HepG2 (cell line): Measurements from ENCODE around the gene RAB43. TPM values are rescaled to one million over a fixed set of nuclear protein-coding genes. Genes with fewer than 3 reads are reported as not detected.

Source experiments
- ATAC-seq: fragments of 200-7000 bp; cut with Tn5 transposase; 3 replicates; pipeline ENCODE4 v1.9.1; 2020; ENCODE audit warnings: mild to moderate bottlenecking, moderate library complexity
- BruUV-seq: library from RNA; stranded (reverse); fragments of 400-500 nt; replicated peaks from 2 replicates; lab custom pipeline; 2021; lab: Mats Ljungman, UMichigan
- CTCF ChIA-PET: fragments of 300-600 bp; formaldehyde crosslinking; extraction: SDS; loops from one replicate; lab custom pipeline; 2021; ENCODE audit warnings: low total read pairs, inconsistent platforms, low intra/inter-chr PET ratio; lab: Yijun Ruan, JAX
- POLR2A ChIA-PET: fragments of 350-600 bp; sonication (Branson Sonifier 250); formaldehyde crosslinking; loops from one replicate; lab custom pipeline; 2020; ENCODE audit warnings: antibody characterized with exemption, inconsistent platforms; lab: Yijun Ruan, JAX
- DNase-seq: peaks from one replicate; pipeline ENCODE4 v3.0.0-alpha.2; 2015; ENCODE audit warnings: low spot score
- FAIRE-seq: peaks from 3 replicates; lab custom pipeline; 2011; peaks lifted over from hg19 to GRCh38; lab: Jason Lieb, UNC
- H2AFZ ChIP-seq: one replicate; pipeline ENCODE4 v1.6.1; 2011; ENCODE audit warnings: low read length, inconsistent platforms
- H3K27ac ChIP-seq: fragments of 300-600 bp; 3 replicates; pipeline ENCODE4 v1.8.0; 2011; ENCODE audit warnings: mixed run types, mild to moderate bottlenecking, mixed read lengths, low read length, inconsistent platforms; ENCODE audit not compliant: insufficient read depth; ENCODE audit errors: extremely low read length
- H3K27me3 ChIP-seq, 2 experiments: fragments of 200-600 bp in 1 of 2; 2 replicates in 1 of 2; 3 replicates in 1 of 2; pipeline versions ENCODE4 v1.6.0 to v1.8.0; 2011; ENCODE audit warnings: low read length in 2 of 2, mild to moderate bottlenecking in 2 of 2, moderate library complexity in 2 of 2, inconsistent platforms in 1 of 2; ENCODE audit not compliant: insufficient read depth in 2 of 2, control insufficient read depth in 1 of 2
- H3K36me3 ChIP-seq, 2 experiments: fragments of 200-600 bp in 1 of 2; replicated peaks in 1 of 2; 2 replicates in 1 of 2; 3 replicates in 1 of 2; pipeline versions ENCODE4 v1.5.1 to v1.8.0; 2011; ENCODE audit warnings: low read length in 2 of 2, inconsistent platforms in 1 of 2; ENCODE audit not compliant: insufficient read depth in 2 of 2, control insufficient read depth in 1 of 2
- H3K4me1 ChIP-seq: 2 replicates; pipeline ENCODE4 v1.5.1; 2012; ENCODE audit warnings: low read length, inconsistent platforms; ENCODE audit not compliant: insufficient read depth
- H3K4me2 ChIP-seq: 2 replicates; pipeline ENCODE4 v1.6.0; 2011; ENCODE audit warnings: low read depth, low read length, inconsistent platforms
- H3K4me3 ChIP-seq, 3 experiments: fragments of 200-600 bp in 1 of 3; sonication (generic), shearing (Covaris generic) in 1 of 3; replicated peaks in 1 of 3; 2 replicates each; pipeline ENCODE4 v1.5.1; 2011 to 2016; ENCODE audit warnings: low read length in 3 of 3, inconsistent platforms in 2 of 3, low read depth in 2 of 3, mild to moderate bottlenecking in 2 of 3, control low read depth in 1 of 3, mixed read lengths in 1 of 3; ENCODE audit not compliant: insufficient read depth in 1 of 3
- H3K79me2 ChIP-seq: one replicate; pipeline ENCODE4 v1.6.1; 2011; ENCODE audit warnings: low read length, inconsistent platforms; ENCODE audit not compliant: insufficient read depth
- H3K9ac ChIP-seq: 2 replicates; pipeline ENCODE4 v1.6.0; 2011; ENCODE audit warnings: mild to moderate bottlenecking, low read depth, low read length, inconsistent platforms; ENCODE audit not compliant: insufficient read depth
- H3K9me3 ChIP-seq: 2 replicates; pipeline ENCODE4 v1.5.1; 2012; ENCODE audit warnings: mild to moderate bottlenecking, low read length
- H4K20me1 ChIP-seq: 2 replicates; pipeline ENCODE4 v1.6.0; 2011; ENCODE audit warnings: inconsistent platforms, mild to moderate bottlenecking, low read length, moderate library complexity; ENCODE audit not compliant: insufficient read depth
- GABPB1 ChIP-seq: IDR thresholded peaks from 2 replicates; pipeline ENCODE4 v1.6.1; 2016; ENCODE audit warnings: mild to moderate bottlenecking, missing genetic modification reagents, moderate library complexity, missing compliant biosample characterization
- HNRNPUL1 ChIP-seq: fragments of 200-400 bp; formaldehyde crosslinking; IDR thresholded peaks from 2 replicates; pipeline ENCODE4 v1.6.1; 2017; ENCODE audit warnings: low read depth, mild to moderate bottlenecking, low read length, moderate library complexity
- MED1 ChIP-seq: sonication (generic); formaldehyde crosslinking; IDR thresholded peaks from 2 replicates; pipeline ENCODE4 v1.4.0; 2020; ENCODE audit warnings: missing genetic modification reagents
- MEIS1 ChIP-seq: sonication (generic); formaldehyde crosslinking; IDR thresholded peaks from 2 replicates; pipeline ENCODE4 v1.9.0; 2021; ENCODE audit warnings: mild to moderate bottlenecking, missing genetic modification reagents, moderate library complexity, borderline replicate concordance
- MTA3 ChIP-seq: sonication (generic); formaldehyde crosslinking; IDR thresholded peaks from 2 replicates; pipeline ENCODE4 v1.4.0; 2020; ENCODE audit warnings: missing genetic modification reagents
- PRDM15 ChIP-seq: sonication (generic); formaldehyde crosslinking; IDR thresholded peaks from 2 replicates; pipeline ENCODE4 v1.4.0; 2020; ENCODE audit warnings: missing genetic modification reagents
- PRDM4 ChIP-seq: sonication (generic); formaldehyde crosslinking; IDR thresholded peaks from 2 replicates; pipeline ENCODE4 v1.9.0; 2021; ENCODE audit warnings: missing genetic modification reagents, borderline replicate concordance
- RBM22 ChIP-seq: fragments of 200-400 bp; formaldehyde crosslinking; optimal IDR thresholded peaks from 2 replicates; pipeline ENCODE3; 2017; ENCODE audit warnings: mild to moderate bottlenecking, low read length, moderate library complexity
- SMYD3 ChIP-seq: sonication (generic); formaldehyde crosslinking; IDR thresholded peaks from 2 replicates; pipeline ENCODE4 v1.8.1; 2023; ENCODE audit warnings: mild to moderate bottlenecking, missing genetic modification reagents
- SP1 ChIP-seq, 2 experiments: fragments of 450-650 bp in 1 of 2; sonication (generic) in 1 of 2; formaldehyde crosslinking in 1 of 2; IDR thresholded peaks; 2 replicates each; pipeline versions ENCODE4 v1.4.0 to v1.6.1; 2016 to 2020; ENCODE audit warnings: missing genetic modification reagents in 1 of 2
- ZBTB20 ChIP-seq: sonication (generic); formaldehyde crosslinking; IDR thresholded peaks from 2 replicates; pipeline ENCODE4 v1.8.1; 2023; ENCODE audit warnings: missing genetic modification reagents, low read depth, mild to moderate bottlenecking, borderline replicate concordance
- ZFY ChIP-seq: sonication (generic); formaldehyde crosslinking; IDR thresholded peaks from 2 replicates; pipeline ENCODE4 v1.4.0; 2020; ENCODE audit warnings: missing genetic modification reagents
- ZNF138 ChIP-seq: sonication (generic); formaldehyde crosslinking; IDR thresholded peaks from 2 replicates; pipeline ENCODE4 v1.5.0; 2020; ENCODE audit warnings: mild to moderate bottlenecking, low read depth, missing genetic modification reagents
- ZNF672 ChIP-seq: sonication (generic); formaldehyde crosslinking; IDR thresholded peaks from 2 replicates; pipeline ENCODE4 v1.8.1; 2022; ENCODE audit warnings: missing genetic modification reagents
- ZSCAN25 ChIP-seq: sonication (generic); formaldehyde crosslinking; IDR thresholded peaks from 2 replicates; pipeline ENCODE4 v1.8.0; 2022; ENCODE audit warnings: mild to moderate bottlenecking, missing genetic modification reagents
- WGBS: methylation state at CpG from one replicate; pipeline ENCODE4 v1.1.6; 2017; ENCODE audit warnings: low lambda C conversion rate; 5-methylcytosine and 5-hydroxymethylcytosine counted together
- in situ Hi-C: cut with HindIII; loops from 2 replicates; pipeline ENCODE4 v1.10.0; 2017; ENCODE audit warnings: low pct_unique_long_range_greater_than_20kb; ENCODE audit not compliant: extremely low pct_ligation_motif_present
- intact Hi-C: fragments of 100-400 bp; cut with micrococcal nuclease; formaldehyde crosslinking; loops from one replicate; pipeline ENCODE4 v1.10.0; 2022; ENCODE audit not compliant: unreplicated experiment
- polyA plus RNA-seq, 8 experiments: library from polyadenylated mRNA; depleted of rRNA in 3 of 8; stranded (reverse) in 7 of 8; unstranded in 1 of 8; fragments of >200 nt; fragmentation: Illumina TruSeq in 4 of 8; extraction: Trizol in 4 of 8; gene quantifications; 2 replicates each; pipeline versions ENCODE4 v1.2.1 to v1.2.3, GENCODE V29; 2011 to 2016; ENCODE audit warnings: low read depth in 4 of 8, missing spikeins in 1 of 8, mixed read lengths in 1 of 8; ENCODE audit not compliant: insufficient read depth in 1 of 8
- total RNA-seq, 5 experiments: library from RNA; depleted of rRNA; stranded (reverse); fragments of >200 nt; fragmentation: Illumina TruSeq; extraction: Trizol; gene quantifications; 2 replicates each; pipeline ENCODE4 v1.2.3, GENCODE V29; 2016; ENCODE audit warnings: low read depth in 1 of 5
- TF ChIP-seq, protein P1 (sequence below): sonication (generic); formaldehyde crosslinking; IDR thresholded peaks from 2 replicates; pipeline ENCODE4 v1.9.0; 2021; ENCODE audit warnings: missing genetic modification reagents, borderline replicate concordance

The RAB43 gene
- total and polyA plus RNA-seq, 2 of the 13 experiments (the other 11 are each of a cell fraction or from before 2014, with no cell fraction given), result 11.8 to 18.4 TPM

DNA sequence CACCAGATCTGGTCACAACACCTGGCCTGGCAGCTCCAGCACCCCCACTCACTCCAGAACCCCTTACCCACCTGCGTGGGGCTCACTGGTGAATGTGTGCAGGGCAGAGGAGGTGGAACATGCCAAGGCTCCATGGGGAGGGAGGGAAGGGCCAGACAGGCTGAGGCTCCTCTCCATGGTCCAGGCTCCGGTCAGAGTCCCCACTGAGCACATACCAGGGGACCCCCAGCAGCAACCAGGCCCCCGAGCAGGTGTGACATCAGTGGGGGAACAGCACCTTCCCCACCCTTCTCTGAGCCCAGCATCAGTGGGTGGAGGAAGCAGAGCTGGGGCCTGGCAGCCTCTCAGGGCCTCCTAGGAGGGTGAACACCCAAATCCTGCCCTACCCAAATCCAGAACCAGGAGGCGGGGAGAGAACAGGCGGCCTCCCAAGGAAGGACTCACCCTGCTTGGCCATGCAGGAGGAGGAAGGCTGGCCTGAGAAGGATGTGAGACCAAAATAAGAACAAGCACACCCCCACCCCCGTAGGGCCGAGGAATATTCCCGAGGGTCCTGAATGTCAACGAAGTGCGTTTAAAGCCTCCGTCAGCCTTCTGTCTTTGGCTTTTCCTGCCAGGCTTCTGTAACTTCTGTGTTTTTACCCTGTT is 62.2 kb downstream of the RAB43 start:
- ATAC-seq (no peak), DNase-seq (no peak)
- in situ Hi-C loops (no loop called here), intact Hi-C loops (no loop called here)
- Histone ChIP-seq H2AFZ (no peak overlapping the region), H4K20me1 (no peaks in the 10 kb centered on the region), H3K79me2 (no peaks in the 10 kb centered on the region), H3K4me1 (peaks cover 23% of the 10 kb centered on the region), H3K4me3 (no peak overlapping the region), H3K9ac (no peak overlapping the region), H3K27ac (no peak overlapping the region), H3K27me3 (peaks cover 0 to 35% of the 10 kb centered on the region in 2 experiments; a peak in 3 of 5 replicates)
- TF ChIP-seq ZBTB20 (CRISPR knock-in tag) (no peak), GABPB1 (CRISPR knock-in tag) (no peak), ZFY (CRISPR knock-in tag) (no peak), MTA3 (no peak), ZNF138 (CRISPR knock-in tag) (no peak), MEIS1 (CRISPR knock-in tag) (no peak), PRDM15 (CRISPR knock-in tag) (no peak), RBM22 (no peak), SP1 (IDR thresholded peaks at IDR 0.05) (no peak), SP1 (CRISPR knock-in tag; IDR thresholded peaks at IDR 0.05) (no peak), PRDM4 (CRISPR knock-in tag) (no peak), ZSCAN25 (CRISPR knock-in tag) (no peak), HNRNPUL1 (no peak), MED1 (no peak), ZNF672 (no peak), SMYD3 (CRISPR knock-in tag) (no peak)
- TF ChIP-seq, protein P1, sequence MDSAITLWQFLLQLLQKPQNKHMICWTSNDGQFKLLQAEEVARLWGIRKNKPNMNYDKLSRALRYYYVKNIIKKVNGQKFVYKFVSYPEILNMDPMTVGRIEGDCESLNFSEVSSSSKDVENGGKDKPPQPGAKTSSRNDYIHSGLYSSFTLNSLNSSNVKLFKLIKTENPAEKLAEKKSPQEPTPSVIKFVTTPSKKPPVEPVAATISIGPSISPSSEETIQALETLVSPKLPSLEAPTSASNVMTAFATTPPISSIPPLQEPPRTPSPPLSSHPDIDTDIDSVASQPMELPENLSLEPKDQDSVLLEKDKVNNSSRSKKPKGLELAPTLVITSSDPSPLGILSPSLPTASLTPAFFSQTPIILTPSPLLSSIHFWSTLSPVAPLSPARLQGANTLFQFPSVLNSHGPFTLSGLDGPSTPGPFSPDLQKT (CRISPR knock-in tag), result no peak
- TF ChIP-seq, all 625 proteins: peak for 0
- FAIRE-seq, result no peak
- Histone ChIP-seq H3K4me2 (no peak overlapping the region), H3K36me3 (no peaks in the 10 kb centered on the region), H3K9me3 (no peaks in the 10 kb centered on the region)
- WGBS, result 45% methylated on average over 10 of the region's 11 CpGs
- ChIA-PET POLR2A (no interaction called here), CTCF (no interaction called here)
- no TSS peak for BruUV-seq
